GM12891 (cell line): ENCODE data around the gene APH1A.

Experiments used
- POLR2A ChIP-seq: IDR thresholded peaks from 2 replicates; pipeline ENCODE4 v1.6.1; 2011; ENCODE audit warnings: low read depth, low read length, control low read depth
- POLR2AphosphoS5 ChIP-seq: IDR thresholded peaks from 2 replicates; pipeline ENCODE4 v1.6.1; 2011; ENCODE audit warnings: low read depth, low read length, control low read depth
- POU2F2 ChIP-seq: IDR thresholded peaks from 2 replicates; pipeline ENCODE4 v1.6.1; 2011; ENCODE audit warnings: low read depth, mild to moderate bottlenecking, control low read depth, low read length, moderate library complexity
- SPI1 ChIP-seq: IDR thresholded peaks from 2 replicates; pipeline ENCODE4 v1.6.1; 2011; ENCODE audit warnings: low read depth, low read length, control low read depth
- TAF1 ChIP-seq: IDR thresholded peaks from 2 replicates; pipeline ENCODE4 v1.6.1; 2011; ENCODE audit warnings: low read depth, low read length, control low read depth

DNA sequence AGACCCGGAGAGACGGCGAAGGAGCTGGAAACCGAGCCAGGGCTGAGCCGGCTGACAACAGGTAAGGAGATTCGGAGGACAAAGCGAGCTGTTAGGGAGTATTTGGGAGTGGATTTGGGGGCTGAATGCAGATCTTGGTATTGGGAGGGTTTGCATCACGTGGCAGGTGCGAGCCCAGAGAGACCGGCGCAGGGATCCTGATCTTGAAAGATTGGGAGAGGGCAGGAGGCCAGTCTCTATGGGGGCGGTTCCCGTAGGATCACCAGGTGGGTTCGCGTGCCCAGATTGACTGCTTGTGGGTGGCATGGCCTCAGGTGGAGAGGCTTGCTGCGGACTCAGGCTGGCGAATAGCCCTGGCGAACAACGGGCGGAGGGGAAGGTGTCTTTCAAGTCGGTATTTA lies 13.7 kb upstream of the APH1A start:
- TF ChIP-seq POLR2A (no peak), POLR2AphosphoS5 (no peak), TAF1 (no peak), POU2F2 (no peak), SPI1 (no peak)
